IMR-90 (cell line): ENCODE data around the gene SLC47A2. TPM values are rescaled to one million over a fixed set of nuclear protein-coding genes. Genes with fewer than 3 reads are reported as not detected.

Source experiments
- ATAC-seq: fragments of 200-7000 bp; cut with Tn5 transposase; 2 replicates; pipeline ENCODE4 v1.9.1; 2020; ENCODE audit warnings: low read depth, mild to moderate bottlenecking, moderate library complexity
- BruUV-seq: library from RNA; stranded (reverse); fragments of 400-500 nt; replicated peaks from 2 replicates; lab custom pipeline; 2021; lab: Mats Ljungman, UMichigan
- CTCF ChIA-PET: fragments of 300-600 bp; formaldehyde crosslinking; extraction: SDS; loops from one replicate; lab custom pipeline; 2021; ENCODE audit warnings: antibody characterized with exemption; lab: Yijun Ruan, JAX
- POLR2A ChIA-PET: fragments of 300-600 bp; sonication (Branson Sonifier 250); formaldehyde crosslinking; loops from one replicate; lab custom pipeline; 2022; ENCODE audit warnings: antibody characterized with exemption; ENCODE audit not compliant: unreplicated experiment; lab: Charles Lee
- DNase-seq: peaks from one replicate; pipeline ENCODE4 v3.0.0; 2013
- H2AFZ ChIP-seq: replicated peaks from 2 replicates; pipeline ENCODE3; 2013; ENCODE audit warnings: low read length, mild to moderate bottlenecking; ENCODE audit not compliant: poor library complexity
- H2AK5ac ChIP-seq: 2 replicates; pipeline ENCODE4 v1.6.1; 2013; ENCODE audit warnings: low read depth, low read length, inconsistent platforms
- H2AK9ac ChIP-seq: replicated peaks from 2 replicates; pipeline ENCODE3; 2013; ENCODE audit warnings: mild to moderate bottlenecking, low read depth, low read length, moderate library complexity; ENCODE audit not compliant: poor library complexity
- H2BK120ac ChIP-seq: 2 replicates; pipeline ENCODE4 v1.6.1; 2013; ENCODE audit warnings: low read depth, low read length, inconsistent platforms
- H2BK15ac ChIP-seq: 3 replicates; pipeline ENCODE4 v1.6.1; 2013; ENCODE audit warnings: low read depth, low read length, inconsistent platforms
- H2BK20ac ChIP-seq: 2 replicates; pipeline ENCODE4 v1.6.1; 2013; ENCODE audit warnings: low read depth, mild to moderate bottlenecking, inconsistent platforms, low read length, moderate library complexity
- H2BK5ac ChIP-seq: 2 replicates; pipeline ENCODE4 v1.6.1; 2013; ENCODE audit warnings: mild to moderate bottlenecking, low read depth, low read length, inconsistent platforms; ENCODE audit not compliant: poor library complexity, severe bottlenecking
- H3K14ac ChIP-seq: replicated peaks from 2 replicates; pipeline ENCODE4 v1.6.1; 2013; ENCODE audit warnings: low read depth, low read length, inconsistent platforms
- H3K18ac ChIP-seq: 2 replicates; pipeline ENCODE4 v1.6.1; 2013; ENCODE audit warnings: low read depth, low read length, control low read depth
- H3K23ac ChIP-seq: 2 replicates; pipeline ENCODE4 v1.6.1; 2013; ENCODE audit warnings: low read depth, low read length, inconsistent platforms
- H3K27ac ChIP-seq: 2 replicates; pipeline ENCODE4 v1.5.1; 2013; ENCODE audit warnings: mild to moderate bottlenecking, control low read depth, low read length; ENCODE audit not compliant: insufficient read depth
- H3K27me3 ChIP-seq: 2 replicates; pipeline ENCODE4 v1.6.1; 2013; ENCODE audit warnings: low read length; ENCODE audit not compliant: control insufficient read depth, insufficient read depth
- H3K36me3 ChIP-seq: 2 replicates; pipeline ENCODE4 v1.6.1; 2013; ENCODE audit warnings: low read length, mixed read lengths; ENCODE audit not compliant: control insufficient read depth, insufficient read depth
- H3K4ac ChIP-seq: 2 replicates; pipeline ENCODE4 v1.6.1; 2013; ENCODE audit warnings: low read depth, low read length, inconsistent platforms
- H3K4me1 ChIP-seq: 2 replicates; pipeline ENCODE4 v1.6.1; 2013; ENCODE audit warnings: low read length, mixed read lengths; ENCODE audit not compliant: control insufficient read depth, insufficient read depth
- H3K4me2 ChIP-seq: 2 replicates; pipeline ENCODE4 v1.6.1; 2013; ENCODE audit warnings: low read depth, mild to moderate bottlenecking, control low read depth, low read length, moderate library complexity
- H3K4me3 ChIP-seq: 2 replicates; pipeline ENCODE4 v1.5.1; 2013; ENCODE audit warnings: low read depth, mild to moderate bottlenecking, control low read depth, low read length, moderate library complexity; ENCODE audit not compliant: insufficient read depth
- H3K56ac ChIP-seq: 2 replicates; pipeline ENCODE4 v1.6.1; 2013; ENCODE audit warnings: low read length, inconsistent platforms; ENCODE audit not compliant: insufficient read depth; ENCODE audit errors: extremely low read depth
- H3K79me1 ChIP-seq, 2 experiments: 2 replicates each; pipeline ENCODE4 v1.6.1; 2013; ENCODE audit warnings: low read length in 2 of 2, inconsistent platforms in 1 of 2, low read depth in 1 of 2
- H3K9ac ChIP-seq: 2 replicates; pipeline ENCODE4 v1.6.1; 2013; ENCODE audit warnings: low read depth, low read length, control low read depth
- H3K9me1 ChIP-seq: 2 replicates; pipeline ENCODE4 v1.6.1; 2013; ENCODE audit warnings: low read length, inconsistent platforms; ENCODE audit not compliant: insufficient read depth
- H3K9me3 ChIP-seq: 2 replicates; pipeline ENCODE4 v1.6.1; 2013; ENCODE audit warnings: low read length; ENCODE audit not compliant: control insufficient read depth, insufficient read depth
- H4K20me1 ChIP-seq: 2 replicates; pipeline ENCODE4 v1.6.1; 2013; ENCODE audit warnings: low read length, inconsistent platforms; ENCODE audit not compliant: insufficient read depth
- H4K5ac ChIP-seq: 2 replicates; pipeline ENCODE4 v1.6.1; 2013; ENCODE audit warnings: mild to moderate bottlenecking, low read depth, low read length, control low read depth
- H4K8ac ChIP-seq, 2 experiments: 2 replicates each; pipeline ENCODE4 v1.6.1; 2013; ENCODE audit warnings: low read depth in 2 of 2, low read length in 2 of 2, control low read depth in 1 of 2, inconsistent platforms in 1 of 2
- H4K91ac ChIP-seq: 2 replicates; pipeline ENCODE4 v1.6.1; 2013; ENCODE audit warnings: low read depth, low read length, inconsistent platforms; ENCODE audit not compliant: insufficient read depth
- CEBPB ChIP-seq: IDR thresholded peaks from 2 replicates; pipeline ENCODE4 v1.6.1; 2012; ENCODE audit warnings: low read depth, low read length, improper control_type of control experiment
- MXI1 ChIP-seq: IDR thresholded peaks from 2 replicates; pipeline ENCODE4 v1.6.1; 2012; ENCODE audit warnings: low read depth, mild to moderate bottlenecking, low read length, moderate library complexity, borderline replicate concordance
- WGBS, 2 experiments: methylation state at CpG; one replicate each; pipeline versions ENCODE4 v1.1.5 to v1.1.7; 2013; ENCODE audit warnings: missing lambda C conversion rate in 2 of 2; ENCODE audit not compliant: insufficient read length in 1 of 2; ENCODE audit errors: extremely low coverage in 2 of 2; 5-methylcytosine and 5-hydroxymethylcytosine counted together
- dilution Hi-C: fragments of 300-500 bp; cut with HindIII; formaldehyde crosslinking; loops from one replicate; pipeline ENCODE4 v1.14.3; 2018; ENCODE audit warnings: low sequenced_read_pairs; ENCODE audit not compliant: unreplicated experiment
- in situ Hi-C: fragments of 300-500 bp; cut with MboI; formaldehyde crosslinking; loops from 3 replicates; pipeline ENCODE4 v1.14.3; 2019; ENCODE audit warnings: low sequenced_read_pairs, inconsistent platforms, mixed read lengths
- intact Hi-C: fragments of 100-400 bp; cut with micrococcal nuclease; formaldehyde crosslinking; loops from 2 replicates; pipeline ENCODE4 v1.10.0; 2022
- polyA plus RNA-seq, 3 experiments: library from polyadenylated mRNA; depleted of rRNA; stranded (reverse); fragments of >200 nt; gene quantifications; 2 replicates each; pipeline ENCODE4 v1.2.3, GENCODE V29; 2012; ENCODE audit warnings: low replicate concordance in 1 of 3
- total RNA-seq: library from RNA; depleted of rRNA; stranded (reverse); fragments of >200 nt; gene quantifications from 2 replicates; pipeline ENCODE4 v1.2.3, GENCODE V29; 2012

Gene SLC47A2
- total and polyA plus RNA-seq, 2 of the 4 experiments (the other 2 are of a cell fraction): not detected

DNA sequence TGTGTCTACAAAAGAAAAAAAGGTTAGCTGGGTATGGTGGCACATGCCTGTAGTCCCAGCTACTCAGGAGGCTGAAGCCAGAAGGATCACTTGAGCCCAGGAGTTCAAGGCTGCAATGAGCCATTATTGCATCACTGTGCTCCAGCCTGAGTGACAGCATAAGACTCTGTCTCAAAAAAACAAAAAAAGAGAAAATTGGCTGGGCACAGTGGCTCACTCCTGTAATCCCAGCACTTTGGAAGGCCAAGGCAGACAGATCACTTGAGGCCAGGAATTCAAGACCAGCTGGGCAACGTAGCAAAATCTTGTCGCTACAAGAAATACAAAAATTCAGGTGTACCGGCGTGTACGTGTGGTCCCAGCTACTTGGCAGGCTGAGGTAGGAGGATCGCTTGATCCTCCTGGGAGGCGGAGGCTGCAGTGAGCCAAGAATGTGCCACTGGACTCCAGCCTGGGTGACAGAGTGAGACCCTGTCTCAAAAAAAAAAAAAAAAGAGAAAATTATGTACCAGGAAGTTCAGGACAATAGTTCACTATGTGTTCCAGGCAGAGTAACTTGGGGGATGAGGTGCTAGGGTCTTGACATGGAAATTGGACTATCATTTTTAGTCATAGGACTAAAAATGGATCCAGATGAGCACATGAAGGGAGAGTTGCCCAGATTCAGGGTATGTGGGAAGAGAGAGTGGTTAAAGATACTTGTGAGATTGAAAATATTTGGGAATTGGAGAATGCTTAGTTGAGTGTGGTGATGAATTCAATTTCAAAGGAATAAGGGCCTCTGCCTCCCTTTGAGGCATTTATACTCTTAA, 56.8 kb downstream of the SLC47A2 start:
- ATAC-seq: no peak
- Histone ChIP-seq H3K9me1 (no peaks in the 10 kb centered on the region), H3K27me3 (peaks cover 6% of the 10 kb centered on the region), H4K5ac (no peak overlapping the region), H3K4me2 (no peak overlapping the region), H2BK15ac (no peak overlapping the region), H3K27ac (no peak overlapping the region), H2BK120ac (no peak overlapping the region), H3K9ac (no peak overlapping the region), H3K9me3 (peaks cover 1% of the 10 kb centered on the region; the same call in 1 of the 2 replicates), H2BK5ac (no peak overlapping the region), H4K8ac (no peak overlapping the region), H3K4me1 (no peaks in the 10 kb centered on the region), H2AK9ac (no peak overlapping the region), H3K14ac (no peak overlapping the region), H3K23ac (no peak overlapping the region), H3K56ac (no peak overlapping the region), H3K79me1 (no peaks in the 10 kb centered on the region), H3K36me3 (no peaks in the 10 kb centered on the region; the same call in 1 of the 2 replicates), H2AK5ac (no peak overlapping the region), H4K20me1 (no peaks in the 10 kb centered on the region), H3K18ac (no peak overlapping the region), H3K4me3 (no peak overlapping the region), H4K91ac (no peak overlapping the region), H2AFZ (no peak overlapping the region), H2BK20ac (no peak overlapping the region), H3K4ac (no peak overlapping the region)
- TF ChIP-seq MXI1: no peak
- TF ChIP-seq CEBPB: 0 out of 2 replicates have a peak, but pooled peaks have one; percentile 11
- no TSS peak for BruUV-seq
- in situ Hi-C loops (no loop called here), dilution Hi-C loops (no loop called here), intact Hi-C loops (no loop called here)
- CTCF ChIA-PET: interaction anchor here (1.0 kb wide), 1 partner anchor 12 kb away, joined by 3 read pairs; no protein-coding TSS in a partner anchor
- POLR2A ChIA-PET: no interaction called here
- no peak for DNase-seq
- 98% methylated on average over 7 of the region's 7 CpGs; no CpG with 5 or more reads in 1 of the 2 experiments for WGBS, 2 experiments
